ENCODE measurements around the gene NOM1. TPM values are rescaled to one million over a fixed set of nuclear protein-coding genes. Genes with fewer than 3 reads are reported as not detected.

The NOM1 gene
- total RNA-seq, 1 donor from 2014 or later: 7.8 TPM

- ATAC-seq (no peak), DNase-seq (no peak)
- intact Hi-C loops (cut with micrococcal nuclease): no loop called here
These were observed 62.0 kb downstream of the NOM1 start for GRCh38 chr7:157011333-157012112.

DNA sequence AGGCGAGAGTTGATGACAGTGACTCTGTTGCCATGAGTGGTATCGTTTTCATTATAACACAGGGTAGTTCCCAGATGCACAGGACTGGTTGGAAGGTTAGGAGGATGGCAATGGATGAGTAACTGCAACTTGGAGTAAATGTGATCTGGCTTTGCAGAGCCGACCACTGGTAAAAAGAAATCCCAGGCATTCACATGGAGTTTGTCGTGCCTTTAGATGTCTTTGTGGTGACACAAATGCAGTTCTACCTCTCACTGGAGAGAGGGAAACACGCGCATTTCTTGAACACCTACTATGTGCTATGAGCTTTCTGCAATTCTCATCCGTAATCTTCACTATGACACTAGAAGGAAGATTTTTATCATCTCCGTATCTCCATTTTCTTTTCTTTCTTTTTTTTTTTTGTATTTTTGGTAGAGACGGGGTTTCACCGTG is 62.6 kb downstream of the NOM1 start:
- intact Hi-C loops (cut with micrococcal nuclease): no loop called here
- ATAC-seq: no peak

DNA sequence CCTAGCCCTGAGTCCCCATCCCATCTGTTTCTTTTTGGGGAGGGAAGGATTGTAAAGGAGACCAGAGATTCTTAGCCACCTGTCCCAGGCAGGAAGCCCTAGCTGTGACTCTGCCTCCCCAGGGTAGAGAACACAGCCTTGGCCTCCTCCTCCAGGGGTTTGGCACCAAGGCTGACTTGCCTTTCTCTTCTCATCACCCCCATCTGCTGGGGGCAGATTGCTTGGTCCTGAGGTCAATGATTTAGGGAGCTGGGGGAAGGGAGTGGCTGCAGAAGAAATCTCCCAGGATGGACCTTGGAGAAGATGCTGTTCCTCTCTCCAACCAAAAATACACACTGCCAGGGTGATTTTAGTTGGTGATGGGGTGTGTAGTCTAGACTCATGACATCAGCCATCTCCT is 63.6 kb downstream of the NOM1 start:
- DNase-seq: no peak
- no peak for ATAC-seq

More for the DNA sequence above, 62.6 kb downstream of the NOM1 start:
- DNase-seq: no peak

GRCh38 chr7:157013602-157014549 is 64.4 kb downstream of the NOM1 start:
- DNase-seq (no peak), ATAC-seq (no peak)
- intact Hi-C loops (cut with micrococcal nuclease): no loop called here

More for the DNA sequence above, 63.6 kb downstream of the NOM1 start:
- intact Hi-C loops (cut with micrococcal nuclease): no loop called here

DNA sequence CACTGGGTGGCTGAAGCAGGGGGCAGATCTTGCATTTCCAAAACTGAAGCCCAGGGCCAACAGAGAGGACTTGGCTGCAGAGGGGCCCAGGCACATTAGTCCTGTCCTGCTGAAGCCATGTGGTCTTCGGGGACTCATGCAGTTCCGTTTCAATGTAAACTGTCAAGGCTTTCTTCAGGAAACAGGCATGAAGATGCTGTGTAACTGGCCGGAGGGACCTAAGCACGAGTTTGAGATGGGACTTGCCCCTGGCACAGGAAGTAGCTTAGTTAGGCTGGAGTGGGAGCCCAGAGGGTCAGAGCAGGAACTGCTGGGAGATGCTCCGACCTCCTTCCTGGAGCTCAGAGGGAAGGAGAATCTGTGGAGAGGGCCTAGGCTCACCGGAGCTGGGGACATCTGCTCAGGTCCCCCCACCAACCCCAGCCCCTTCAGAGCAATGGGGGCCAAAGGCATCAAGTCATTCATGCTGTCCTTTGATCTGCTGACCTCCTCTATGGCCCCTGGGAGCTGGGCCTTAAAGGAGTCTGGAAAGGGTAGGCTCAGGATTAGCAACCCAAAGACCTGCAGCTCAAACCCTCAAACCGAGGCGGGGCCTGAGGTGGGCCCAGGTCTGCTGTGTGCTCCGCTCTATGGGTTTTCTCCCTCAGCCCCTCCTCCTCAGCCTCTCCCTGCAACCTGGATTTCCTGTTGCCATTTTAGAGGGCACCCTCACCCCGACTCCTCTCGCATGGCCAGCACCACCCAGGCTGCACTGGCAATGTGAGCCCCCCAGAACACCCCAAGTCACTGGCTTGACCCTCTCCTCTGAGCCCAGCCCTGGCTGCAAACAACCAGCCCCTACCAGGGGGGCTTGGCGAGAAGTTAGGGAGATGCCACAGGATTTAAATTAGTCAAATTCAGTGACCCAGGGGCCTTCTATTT is 65.4 kb downstream of the NOM1 start:
- DNase-seq (no peak), ATAC-seq (no peak)
- intact Hi-C loops (cut with micrococcal nuclease): no loop called here

DNA sequence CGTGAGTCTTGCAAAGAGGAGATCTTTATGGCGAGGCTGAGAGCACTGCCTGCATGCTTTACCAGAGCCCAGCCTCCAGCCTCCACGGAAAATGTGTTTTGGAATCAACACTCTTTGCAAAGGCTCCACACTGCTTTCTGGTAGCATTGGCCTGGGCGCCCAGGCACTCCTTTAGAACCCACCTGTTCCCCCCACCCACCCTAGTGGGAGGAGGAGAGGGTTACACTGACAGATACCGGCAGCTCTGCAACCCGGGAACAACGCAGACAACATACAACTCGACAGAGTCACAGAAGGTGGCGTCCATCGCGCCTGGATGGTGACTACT is 66.5 kb downstream of the NOM1 start:
- intact Hi-C loops (cut with micrococcal nuclease): no loop called here
- ATAC-seq (no peak), DNase-seq (no peak)

DNA sequence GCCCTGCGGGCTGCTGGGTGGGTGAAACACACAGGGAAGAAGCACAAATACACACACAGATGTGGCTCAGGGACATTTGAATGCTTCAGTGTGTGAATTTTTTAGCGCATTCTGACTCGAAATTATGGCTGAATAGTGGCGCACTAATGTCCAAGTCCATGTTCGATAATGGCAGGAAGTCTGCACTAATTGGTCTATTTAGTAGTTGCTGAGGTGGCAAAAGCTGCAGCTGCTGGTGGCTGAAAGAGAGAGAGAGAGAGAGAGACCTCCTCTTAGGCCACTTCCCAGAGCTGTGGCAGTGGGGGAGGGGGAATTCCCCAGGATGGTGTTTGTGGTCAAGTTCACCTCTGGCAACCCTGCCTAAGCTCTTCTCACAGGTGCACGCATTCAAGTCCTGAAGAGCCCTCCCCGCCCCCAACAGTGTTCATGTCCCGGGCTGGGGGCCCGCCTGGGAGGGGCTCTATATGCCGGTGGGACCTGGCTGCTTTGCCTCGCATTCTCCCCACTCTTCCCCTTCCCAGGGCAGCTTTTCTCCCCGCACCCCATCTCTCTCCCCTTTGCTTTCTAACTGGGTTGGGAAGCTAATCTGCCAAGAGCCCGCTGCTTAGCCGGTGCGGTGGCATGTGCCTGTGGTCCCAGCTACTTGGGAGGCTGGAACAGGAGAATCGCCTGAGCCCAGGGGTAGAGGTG is 67.0 kb downstream of the NOM1 start:
- ATAC-seq (no peak), DNase-seq (no peak)
- intact Hi-C loops (cut with micrococcal nuclease): no loop called here

DNA sequence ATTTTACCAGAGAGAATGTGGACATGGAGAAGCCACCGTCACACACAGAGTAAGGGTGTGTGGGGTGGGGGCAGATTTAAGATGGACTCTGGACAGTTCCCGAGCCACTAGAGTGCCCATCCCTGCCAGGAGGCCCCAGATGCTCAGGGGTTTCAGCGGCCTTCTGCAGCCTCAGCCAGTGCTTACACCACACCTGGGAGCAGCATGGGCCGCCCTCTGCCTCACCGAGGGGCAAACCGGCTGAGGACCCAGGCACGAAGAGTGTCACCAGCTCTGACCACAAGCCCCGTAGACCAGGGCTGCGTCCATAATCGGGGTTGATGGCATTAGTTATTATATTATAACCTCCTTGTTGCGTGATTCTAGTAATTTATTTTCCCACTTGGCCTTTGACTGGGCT is 67.6 kb downstream of the NOM1 start:
- intact Hi-C loops (cut with micrococcal nuclease): no loop called here
- ATAC-seq: no peak

GRCh38 chr7:157017603-157018327 is 68.3 kb downstream of the NOM1 start:
- intact Hi-C loops (cut with micrococcal nuclease): no loop called here
- ATAC-seq (no peak), DNase-seq (no peak)

More for the DNA sequence above, 67.6 kb downstream of the NOM1 start:
- no peak for DNase-seq

DNA sequence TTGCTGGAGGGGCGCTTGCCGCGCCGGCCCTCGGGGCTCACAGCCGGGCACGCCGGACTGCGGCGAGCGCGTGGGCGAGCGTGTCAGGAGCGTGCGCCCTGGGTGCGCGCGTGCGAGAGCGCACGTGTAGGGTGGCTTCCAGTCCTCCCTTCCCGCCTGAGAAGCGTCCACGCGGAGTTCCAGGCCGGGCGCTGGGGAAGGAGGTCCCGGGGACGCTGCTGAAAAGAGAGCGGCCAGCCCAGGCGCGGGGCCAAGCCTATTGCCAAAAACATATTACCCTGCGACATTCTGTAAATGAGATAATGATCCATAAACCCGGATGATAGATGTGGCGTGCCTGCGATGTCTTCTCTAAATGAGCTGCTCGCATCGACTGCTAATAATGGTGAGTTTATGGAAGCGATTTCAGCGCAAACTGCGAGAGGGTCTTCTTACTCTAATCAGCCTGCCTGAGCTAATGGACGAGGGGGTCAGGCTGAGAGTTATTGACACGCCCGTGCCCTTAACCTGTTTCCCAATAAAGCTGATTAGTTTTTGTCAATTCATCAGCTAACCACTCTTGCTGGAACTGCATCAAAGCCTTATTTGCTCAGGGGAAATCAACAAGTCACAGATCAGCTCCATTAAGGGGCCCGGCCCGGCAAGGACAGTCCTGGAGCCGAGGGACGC is 69.0 kb downstream of the NOM1 start:
- intact Hi-C loops (cut with micrococcal nuclease): no loop called here
- ATAC-seq: no peak
- no peak for DNase-seq

- no peak for DNase-seq
- ATAC-seq: no peak
- intact Hi-C loops (cut with micrococcal nuclease): no loop called here
These were observed 69.6 kb downstream of the NOM1 start for GRCh38 chr7:157018997-157019608.

DNA sequence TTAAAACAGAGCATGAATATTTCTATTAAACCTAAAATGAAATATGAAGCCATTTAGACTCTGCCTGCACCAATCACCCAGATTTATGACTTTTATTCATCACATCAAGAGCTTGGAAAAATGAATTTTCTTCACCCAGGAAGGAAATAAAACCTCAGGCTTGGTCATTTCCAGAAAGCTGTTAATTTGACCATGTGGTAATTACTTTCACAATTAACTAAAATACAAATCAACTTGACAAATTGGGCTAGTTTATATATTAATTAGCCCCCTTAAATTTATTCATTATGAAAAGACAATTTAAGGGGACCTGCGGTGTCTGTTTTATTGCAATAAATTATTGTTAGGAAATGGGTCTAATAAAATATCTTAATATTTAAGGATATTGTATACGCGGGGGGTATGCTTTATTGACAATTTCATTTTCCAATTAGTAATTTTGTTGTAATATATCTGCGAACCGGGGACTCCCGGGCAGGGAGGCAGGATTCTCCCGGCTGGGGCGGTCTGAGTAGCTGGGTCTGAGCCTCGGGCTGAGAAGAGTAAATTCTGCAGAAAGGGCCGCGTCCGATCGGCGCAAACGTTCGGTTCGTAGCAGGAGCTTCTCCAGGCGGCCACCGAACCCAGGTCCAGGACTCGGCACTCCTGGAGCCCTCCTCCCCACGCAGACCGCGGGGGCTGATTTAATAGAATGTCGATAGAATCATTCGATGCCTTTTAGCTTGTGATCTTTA is 70.4 kb downstream of the NOM1 start:
- intact Hi-C loops (cut with micrococcal nuclease): no loop called here
- no peak for ATAC-seq
- no peak for DNase-seq

GRCh38 chr7:157020514-157021070 is 71.1 kb downstream of the NOM1 start:
- intact Hi-C loops (cut with micrococcal nuclease): no loop called here
- DNase-seq (no peak), ATAC-seq (no peak)

GRCh38 chr7:157021071-157021870 is 71.8 kb downstream of the NOM1 start:
- ATAC-seq: no peak
- intact Hi-C loops (cut with micrococcal nuclease): no loop called here
- DNase-seq: no peak

DNA sequence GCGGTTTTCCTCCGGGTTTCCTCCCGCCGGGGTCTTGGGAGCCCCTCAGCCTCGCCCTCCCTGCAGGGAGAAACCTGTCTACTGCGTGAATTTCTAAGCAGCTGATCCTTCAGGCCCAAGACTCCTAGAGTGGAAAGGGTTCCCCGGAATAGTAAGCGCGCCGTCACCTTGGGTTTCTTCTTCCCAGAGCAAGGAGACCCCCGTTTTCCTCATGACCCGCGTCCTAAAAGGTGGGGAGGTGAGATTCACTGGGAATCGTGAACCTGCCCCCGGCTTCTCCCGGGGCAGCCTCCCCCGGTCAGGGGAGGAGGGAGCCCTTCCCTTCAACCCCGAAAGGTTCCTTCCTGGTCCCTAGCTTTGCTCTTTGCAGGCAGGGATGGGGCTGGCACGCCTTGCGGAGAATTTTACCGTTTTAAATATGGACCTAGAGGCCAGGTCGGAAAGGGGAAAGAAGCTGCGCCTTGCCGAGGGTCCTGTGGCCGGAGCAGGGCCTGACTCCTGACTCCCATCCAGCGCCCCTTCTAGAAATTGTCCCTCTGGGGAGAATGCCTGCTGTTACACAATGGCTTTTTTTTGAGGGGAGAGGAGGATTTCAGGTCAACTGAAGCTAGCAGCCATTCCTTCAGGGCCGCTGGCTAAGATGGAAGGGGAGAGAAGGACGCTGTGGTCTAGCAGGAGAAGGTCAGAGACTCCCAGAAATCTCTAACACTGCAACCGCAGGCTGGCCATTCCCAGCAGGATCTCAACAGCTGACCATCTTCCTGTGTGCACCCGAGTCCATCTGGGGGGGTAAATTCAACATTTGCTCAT is 72.6 kb downstream of the NOM1 start:
- intact Hi-C loops (cut with micrococcal nuclease): no loop called here
- DNase-seq: no peak
- ATAC-seq: no peak
